Keratinocyte (primary cell): ENCODE measurements around the gene PRKCH. TPM values are rescaled to one million over a fixed set of nuclear protein-coding genes. Genes with fewer than 3 reads are reported as not detected.

Experiments
- DNase-seq: peaks from one replicate; pipeline ENCODE4 v3.0.0-alpha.2; 2011; ENCODE audit warnings: low read depth, missing footprints, low spot score
- FAIRE-seq: peaks from 2 replicates; lab custom pipeline; 2011; peaks lifted over from hg19 to GRCh38; lab: Jason Lieb, UNC
- H2AFZ ChIP-seq: 2 replicates; pipeline ENCODE4 v1.6.0; 2012; ENCODE audit warnings: low read length, control low read depth, inconsistent platforms; ENCODE audit not compliant: control insufficient read depth
- H3K27ac ChIP-seq: 2 replicates; pipeline ENCODE4 v1.5.1; 2011; ENCODE audit warnings: low read length; ENCODE audit not compliant: control insufficient read depth, insufficient read depth
- H3K27me3 ChIP-seq: 3 replicates; pipeline ENCODE4 v1.6.0; 2011; ENCODE audit warnings: low read length; ENCODE audit not compliant: control insufficient read depth, insufficient read depth; ENCODE audit errors: extremely low read depth
- H3K36me3 ChIP-seq, 2 experiments: 2 replicates in 1 of 2; 3 replicates in 1 of 2; pipeline ENCODE4 v1.5.1; 2011; ENCODE audit warnings: low read length in 2 of 2, mild to moderate bottlenecking in 1 of 2; ENCODE audit not compliant: control insufficient read depth in 2 of 2, insufficient read depth in 2 of 2; ENCODE audit errors: extremely low read depth in 1 of 2
- H3K4me1 ChIP-seq: 3 replicates; pipeline ENCODE4 v1.5.1; 2011; ENCODE audit warnings: low read length; ENCODE audit not compliant: control insufficient read depth, insufficient read depth; ENCODE audit errors: extremely low read depth
- H3K4me2 ChIP-seq: 3 replicates; pipeline ENCODE4 v1.6.0; 2011; ENCODE audit warnings: low read depth, low read length; ENCODE audit not compliant: control insufficient read depth, insufficient read depth; ENCODE audit errors: extremely low read depth
- H3K4me3 ChIP-seq, 3 experiments: fragments of 200-600 bp in 1 of 3; sonication (generic) in 1 of 3; 2 replicates in 2 of 3; 3 replicates in 1 of 3; pipeline ENCODE4 v1.5.1; 2011 to 2016; ENCODE audit warnings: low read length in 3 of 3, mild to moderate bottlenecking in 3 of 3, control low read depth in 2 of 3, inconsistent platforms in 1 of 3, low read depth in 1 of 3, mixed read lengths in 1 of 3, mixed run types in 1 of 3, moderate library complexity in 1 of 3; ENCODE audit not compliant: control insufficient read depth in 2 of 3, insufficient read depth in 2 of 3; ENCODE audit errors: extremely low read depth in 1 of 3
- H3K79me2 ChIP-seq: 2 replicates; pipeline ENCODE4 v1.6.0; 2012; ENCODE audit warnings: low read length; ENCODE audit not compliant: control insufficient read depth, insufficient read depth
- H3K9ac ChIP-seq: 3 replicates; pipeline ENCODE4 v1.6.0; 2011; ENCODE audit warnings: low read length; ENCODE audit not compliant: control insufficient read depth, insufficient read depth; ENCODE audit errors: extremely low read depth
- H3K9me1 ChIP-seq: 3 replicates; pipeline ENCODE4 v1.6.0; 2011; ENCODE audit warnings: low read length; ENCODE audit not compliant: control insufficient read depth, insufficient read depth; ENCODE audit errors: extremely low read depth
- H3K9me3 ChIP-seq: 2 replicates; pipeline ENCODE4 v1.5.1; 2012; ENCODE audit warnings: low read depth, low read length; ENCODE audit not compliant: control insufficient read depth
- H4K20me1 ChIP-seq: 3 replicates; pipeline ENCODE4 v1.6.0; 2011; ENCODE audit warnings: low read length; ENCODE audit not compliant: control insufficient read depth, insufficient read depth; ENCODE audit errors: extremely low read depth
- CTCF ChIP-seq, 3 experiments: IDR thresholded peaks in 1 of 3; conservative IDR thresholded peaks in 1 of 3; optimal IDR thresholded peaks in 1 of 3; 2 replicates in 2 of 3; 3 replicates in 1 of 3; pipeline versions ENCODE3 to v1.5.1; 2011; ENCODE audit warnings: low read length in 3 of 3, mild to moderate bottlenecking in 3 of 3, moderate library complexity in 2 of 3, control low read depth in 1 of 3, inconsistent platforms in 1 of 3; ENCODE audit not compliant: insufficient read depth in 2 of 3; ENCODE audit errors: extremely low read depth in 1 of 3
- EZH2 ChIP-seq: IDR thresholded peaks from one replicate; pipeline ENCODE4 v1.6.1; 2012; ENCODE audit warnings: inconsistent platforms, mild to moderate bottlenecking, low read length, moderate library complexity
- dilution Hi-C: fragments of 300-500 bp; cut with MboI; formaldehyde crosslinking; loops from one replicate; pipeline ENCODE4 v1.7.0; 2020; ENCODE audit warnings: low sequenced_read_pairs; ENCODE audit not compliant: extremely low pct_ligation_motif_present
- polyA plus RNA-seq, 5 experiments: library from polyadenylated mRNA; depleted of rRNA in 3 of 5; stranded (reverse) in 3 of 5; stranded (forward) in 1 of 5; unstranded in 1 of 5; fragments of >200 nt; gene quantifications; 1 replicate in 1 of 5; 2 replicates in 3 of 5; 3 replicates in 1 of 5; pipeline versions ENCODE4 v1.2.1 to v1.2.3, GENCODE V29; 2011 to 2012; ENCODE audit warnings: missing spikeins in 2 of 5, low read depth in 1 of 5, low replicate concordance in 1 of 5

Gene PRKCH
- polyA plus RNA-seq, 1 donor (not counting 4 experiments of a cell fraction or from before 2014, with no cell fraction given), result 13.7 TPM

GRCh38 chr14:61298824-61299223, 22.6 kb upstream of the PRKCH start:
- Histone ChIP-seq H3K4me3 (no peak overlapping the region), H3K27ac (no peak overlapping the region), H3K36me3 (no peaks in the 10 kb centered on the region), H3K27me3 (no peaks in the 10 kb centered on the region), H3K9me3 (no peaks in the 10 kb centered on the region), H2AFZ (no peak overlapping the region), H4K20me1 (no peaks in the 10 kb centered on the region), H3K9ac (no peak overlapping the region), H3K79me2 (no peaks in the 10 kb centered on the region), H3K9me1 (no peaks in the 10 kb centered on the region), H3K4me2 (no peak overlapping the region), H3K4me1 (no peaks in the 10 kb centered on the region)
- TF ChIP-seq EZH2, result no peak
- TF ChIP-seq CTCF (optimal IDR thresholded peaks at IDR 0.05 in 1 of 3, IDR thresholded peaks at IDR 0.05 in 1 of 3, conservative IDR thresholded peaks at IDR 0.05 in 1 of 3; ENCODE audit: extremely low read depth in 1 of 3, insufficient read depth in 2 of 3, low read length in 3 of 3), result no peak
- dilution Hi-C loops, result no loop called here
- FAIRE-seq (no peak), DNase-seq (no peak)

DNA sequence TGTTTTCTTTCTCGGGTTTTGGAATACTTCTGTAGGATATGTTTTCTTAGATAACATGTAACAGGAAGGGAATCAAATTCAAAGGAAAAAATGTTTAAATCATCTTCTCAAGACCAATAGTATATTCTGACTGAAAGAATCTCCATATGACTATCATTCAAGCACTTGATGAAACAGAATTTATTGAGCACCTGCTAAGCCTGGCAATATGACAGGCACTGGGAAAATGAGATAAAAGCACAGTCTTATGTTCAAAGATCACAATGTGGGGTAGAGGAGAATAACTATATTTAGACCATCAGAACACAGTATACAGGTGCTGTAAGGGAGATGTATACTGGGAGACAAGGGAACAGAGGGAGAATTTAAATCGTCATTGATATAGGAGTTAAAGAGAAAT, 21.2 kb upstream of the PRKCH start:
- dilution Hi-C loops, result no loop called here
- no peaks in the 10 kb centered on the region for H4K20me1 ChIP-seq
- H3K27ac ChIP-seq, result no peak overlapping the region
- no peaks in the 10 kb centered on the region for H3K27me3 ChIP-seq
- no peaks in the 10 kb centered on the region for H3K9me1 ChIP-seq
- TF ChIP-seq EZH2, result no peak
- no peak for TF ChIP-seq CTCF (optimal IDR thresholded peaks at IDR 0.05 in 1 of 3, IDR thresholded peaks at IDR 0.05 in 1 of 3, conservative IDR thresholded peaks at IDR 0.05 in 1 of 3; ENCODE audit: extremely low read depth in 1 of 3, insufficient read depth in 2 of 3, low read length in 3 of 3)
- no peaks in the 10 kb centered on the region for H3K36me3 ChIP-seq
- FAIRE-seq, result no peak
- no peak overlapping the region for H2AFZ ChIP-seq
- H3K4me2 ChIP-seq, result no peak overlapping the region
- no peak overlapping the region for H3K4me3 ChIP-seq
- no peaks in the 10 kb centered on the region for H3K79me2 ChIP-seq
- no peaks in the 10 kb centered on the region for H3K4me1 ChIP-seq
- H3K9me3 ChIP-seq, result no peaks in the 10 kb centered on the region
- no peak overlapping the region for H3K9ac ChIP-seq
- no peak for DNase-seq
